Suprapubic skin (tissue), 3 donors: ENCODE measurements around the gene CRYAB.

Experiments
- CTCF ChIP-seq, 2 donors: fragments of 200-600 bp in 1 of 2; fragments of 450-650 bp in 1 of 2; sonication (generic) in 1 of 2; IDR thresholded peaks; one replicate each; pipeline ENCODE4 v1.5.1; 2016 to 2019; ENCODE audit warnings: antibody characterized with exemption in 2 of 2, mild to moderate bottlenecking in 1 of 2, moderate library complexity in 1 of 2
- POLR2A ChIP-seq, 2 donors: fragments of 450-650 bp; IDR thresholded peaks; one replicate each; pipeline ENCODE4 v1.6.1; 2017; ENCODE audit warnings: antibody characterized with exemption in 2 of 2, mild to moderate bottlenecking in 2 of 2, moderate library complexity in 2 of 2

- TF ChIP-seq CTCF (IDR thresholded peaks at IDR 0.05) (no peak), POLR2A (IDR thresholded peaks at IDR 0.05) (no peak)
Observed at GRCh38 chr11:111860257-111860656, 51.3 kb downstream of the CRYAB start.
